Epidermal melanocyte (primary cell): ENCODE measurements around the gene NFRKB.
"Not testable (repeated sequence)": the region's sequence is repeated elsewhere in the genome, so short reads cannot be mapped to it uniquely, and the experiment has no call there.

Experiments
- DNase-seq: peaks from one replicate; pipeline ENCODE4 v3.0.0; 2011; ENCODE audit warnings: low spot score; ENCODE audit not compliant: insufficient read length

The NFRKB gene

DNA sequence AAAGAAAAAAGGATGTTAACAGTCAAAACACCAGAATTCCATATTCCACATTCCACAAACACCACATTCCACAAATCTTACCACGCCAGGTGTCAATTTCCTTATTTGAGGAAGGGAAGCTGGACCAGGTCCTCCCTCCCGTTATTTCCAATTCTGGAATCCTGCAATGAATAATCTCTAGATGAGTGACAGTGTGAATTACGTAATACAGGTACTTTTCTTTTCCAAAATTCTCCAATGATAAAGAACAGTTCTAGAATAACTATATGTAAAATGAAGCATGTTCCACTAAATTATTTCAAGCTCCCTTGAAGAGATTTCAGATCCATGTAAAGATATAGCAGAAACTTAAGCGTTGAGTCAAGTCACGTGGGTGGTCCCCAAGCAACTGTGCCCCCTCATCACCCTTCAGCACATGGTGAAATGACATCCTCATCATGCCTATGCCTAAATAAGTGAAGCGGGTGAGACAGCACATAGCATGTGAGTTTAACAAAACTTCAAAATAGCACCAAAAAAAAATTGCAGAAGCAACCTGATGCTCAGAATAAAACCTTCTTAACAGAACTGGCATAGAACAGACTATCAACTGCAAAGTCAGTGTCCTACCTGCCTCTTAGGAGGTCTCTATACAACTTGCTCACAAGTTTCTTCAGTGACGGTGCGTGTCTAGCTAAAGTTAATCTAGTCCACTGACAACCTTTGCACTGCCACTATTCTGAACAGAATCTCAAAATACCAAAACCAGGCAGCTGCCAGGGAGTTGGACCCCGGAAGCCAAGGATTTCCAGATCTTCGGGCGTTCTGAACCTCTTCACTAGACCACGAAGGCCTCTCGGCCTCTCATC lies 876 bp downstream of the NFRKB start:
- no peak for DNase-seq

DNA sequence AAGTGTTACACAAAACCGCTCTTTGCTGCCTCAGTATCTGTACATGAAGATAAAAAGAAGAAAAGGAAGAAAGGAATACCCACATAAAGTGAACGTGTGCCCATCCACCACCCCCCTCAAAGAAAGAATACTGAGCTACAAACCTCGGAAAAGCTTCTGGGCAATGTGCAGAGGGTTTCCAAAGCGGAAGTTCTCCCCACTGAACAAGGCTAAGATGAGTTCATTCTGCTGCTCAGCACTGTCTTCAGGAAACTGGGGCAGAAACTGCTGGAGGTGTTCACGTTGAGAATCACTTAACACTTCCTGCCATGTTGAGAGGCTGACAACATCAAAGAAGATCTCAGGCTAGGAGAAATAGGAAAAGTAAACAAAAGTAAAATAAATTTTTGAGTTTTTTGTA lies 6.9 kb downstream of the NFRKB start:
- DNase-seq = no peak

GRCh38 chr11:129885381-129885780 lies 10.0 kb downstream of the NFRKB start:
- DNase-seq = no peak

DNA sequence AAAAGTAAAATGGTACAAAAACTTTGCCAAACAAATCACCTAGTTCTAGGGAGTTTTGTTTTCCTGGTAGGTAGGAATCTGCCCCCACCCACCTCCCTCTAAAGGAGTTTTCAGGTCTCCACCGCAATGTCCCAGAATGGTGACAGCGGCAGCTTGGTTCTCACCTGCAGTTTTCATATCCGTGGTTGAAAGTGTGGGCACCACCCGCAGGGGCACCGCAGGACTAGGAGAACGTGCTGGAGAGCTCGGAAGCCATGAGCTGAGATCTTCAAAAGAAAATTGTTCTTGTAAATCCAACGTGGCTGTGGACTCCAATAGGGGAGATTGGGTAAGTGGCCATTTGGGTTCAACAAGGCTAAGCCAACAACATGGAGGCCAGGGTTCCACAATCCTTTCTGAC lies 10.8 kb downstream of the NFRKB start:
- no peak for DNase-seq

DNA sequence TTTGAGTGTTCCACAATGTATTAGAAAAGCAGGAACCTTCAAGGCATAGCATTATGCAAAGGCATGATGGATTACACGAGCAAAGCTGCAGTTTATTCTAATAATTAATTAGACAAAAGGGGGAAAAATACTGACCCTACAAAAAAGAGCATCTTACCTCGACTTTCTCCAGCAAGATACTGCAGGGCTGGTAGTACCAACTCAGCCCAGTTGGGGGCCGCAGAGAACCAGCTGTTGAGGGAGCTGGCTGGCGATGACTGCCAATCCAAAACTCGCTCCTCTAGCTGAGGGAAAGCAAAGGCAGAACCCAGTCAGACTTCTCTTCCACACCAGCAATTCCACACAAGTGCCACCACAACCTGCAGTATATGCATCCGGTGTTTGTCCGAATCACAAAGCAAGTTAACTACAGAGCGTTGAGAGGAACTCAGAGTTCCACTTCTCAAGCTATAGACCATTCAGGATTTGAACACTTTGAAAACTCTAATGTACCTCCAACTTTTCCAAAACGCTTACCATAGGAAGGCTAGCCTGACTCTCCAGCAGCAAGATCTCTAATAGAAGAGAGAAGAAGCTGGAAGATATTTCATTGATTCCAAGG lies 13.7 kb downstream of the NFRKB start:
- DNase-seq = no peak

DNA sequence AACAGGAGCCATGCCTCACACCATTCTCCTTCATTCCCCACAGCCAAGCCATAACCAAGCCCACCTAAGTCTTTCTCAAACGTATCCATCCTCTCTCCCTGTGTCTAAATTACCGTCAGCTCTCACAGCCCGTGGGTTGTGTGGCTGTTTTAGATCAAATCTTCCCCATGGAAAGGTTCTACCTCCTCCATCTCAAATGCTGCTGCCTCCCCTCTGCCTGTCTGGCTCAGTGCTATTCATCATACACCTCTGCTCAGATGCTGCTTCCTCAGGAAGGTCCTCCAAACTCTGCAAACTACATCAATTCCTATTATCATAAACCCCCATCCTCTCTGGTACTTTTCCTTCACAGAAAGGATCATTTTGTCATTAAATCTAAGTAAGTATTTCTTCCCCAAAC lies 15.1 kb downstream of the NFRKB start:
- no peak for DNase-seq

GRCh38 chr11:129871914-129872313 lies 23.5 kb downstream of the NFRKB start:
- DNase-seq = no peak

GRCh38 chr11:129868626-129869025 lies 26.8 kb downstream of the NFRKB start:
- DNase-seq = not testable (repeated sequence)

- no peak for DNase-seq
Observed at GRCh38 chr11:129866311-129866710, 29.1 kb downstream of the NFRKB start.

DNA sequence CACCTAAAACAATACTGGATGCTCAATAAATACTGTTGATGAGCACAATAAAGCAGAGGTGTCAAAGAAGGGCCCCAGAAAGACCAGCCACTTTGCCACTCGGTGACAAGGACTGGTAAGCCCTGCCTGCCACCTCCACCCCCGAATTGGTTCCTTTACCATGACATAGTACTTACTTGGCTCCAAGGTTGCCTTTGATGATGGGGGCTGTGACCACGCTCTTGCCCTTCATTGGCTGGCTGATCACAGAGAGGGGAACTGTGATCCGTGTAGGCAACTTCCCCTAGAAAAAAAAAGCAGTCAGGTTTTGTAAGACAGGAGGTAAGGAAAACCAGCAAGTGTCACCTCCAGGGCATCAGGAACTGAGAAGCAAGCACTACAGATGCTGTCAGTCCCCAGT lies 29.7 kb downstream of the NFRKB start:
- DNase-seq = no peak

DNA sequence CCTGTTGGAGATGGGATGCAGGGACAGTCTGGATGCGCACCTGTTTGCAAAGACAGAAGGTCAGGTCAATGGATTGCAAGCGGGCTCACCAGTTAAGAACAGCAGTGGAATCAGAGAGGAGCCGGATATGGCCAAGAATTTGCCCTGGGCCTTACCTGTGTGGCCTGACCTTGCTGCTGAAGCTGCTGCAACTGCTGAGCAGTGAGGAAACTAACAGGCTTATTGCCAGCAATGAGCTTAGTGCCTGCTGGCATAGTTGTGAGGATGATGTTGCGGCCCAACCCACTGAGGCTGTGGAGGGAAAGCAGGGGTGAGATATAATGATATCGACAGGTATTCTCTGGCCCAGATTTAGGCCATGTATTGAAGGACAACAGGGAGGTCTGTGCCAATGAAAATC lies 30.6 kb downstream of the NFRKB start:
- no peak for DNase-seq

DNA sequence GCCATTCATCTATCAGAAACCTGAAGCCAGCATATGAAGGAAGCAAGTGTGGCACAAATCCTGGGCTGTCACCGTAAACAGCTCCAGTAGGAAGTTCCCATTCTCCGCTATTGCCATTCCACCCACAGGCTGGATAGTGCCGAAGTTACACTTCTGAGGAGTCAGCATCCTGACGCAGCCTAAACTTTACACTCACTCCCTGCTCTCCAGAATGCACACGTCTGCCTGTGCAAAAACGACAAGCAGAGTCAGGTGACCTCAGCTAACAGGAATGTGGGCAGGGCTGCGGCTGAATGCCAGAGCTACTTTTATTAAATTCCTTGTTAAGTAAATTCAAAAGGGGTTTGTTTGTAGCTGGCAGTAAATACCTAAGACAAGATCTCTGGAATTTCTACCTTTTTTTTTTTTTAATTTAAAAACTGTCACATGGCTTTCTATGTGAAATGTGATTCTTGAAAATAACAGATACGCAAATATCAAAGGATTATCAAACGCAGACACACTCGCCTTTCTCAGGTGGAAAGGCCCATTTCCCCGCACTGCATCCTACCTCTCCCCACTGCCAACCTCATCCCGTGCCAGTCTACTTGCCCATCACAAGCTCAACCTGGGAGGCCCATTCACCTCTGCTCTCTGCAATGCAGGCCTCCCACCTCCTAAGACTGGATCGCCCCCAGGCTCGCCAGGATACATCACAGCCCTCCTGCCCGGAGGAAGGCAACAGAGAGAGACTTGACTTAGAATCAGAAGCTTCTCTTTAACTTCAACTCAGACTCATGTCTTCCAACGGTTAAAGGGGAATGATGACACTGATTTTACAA lies 33.5 kb downstream of the NFRKB start:
- DNase-seq = peak; percentile 64

DNA sequence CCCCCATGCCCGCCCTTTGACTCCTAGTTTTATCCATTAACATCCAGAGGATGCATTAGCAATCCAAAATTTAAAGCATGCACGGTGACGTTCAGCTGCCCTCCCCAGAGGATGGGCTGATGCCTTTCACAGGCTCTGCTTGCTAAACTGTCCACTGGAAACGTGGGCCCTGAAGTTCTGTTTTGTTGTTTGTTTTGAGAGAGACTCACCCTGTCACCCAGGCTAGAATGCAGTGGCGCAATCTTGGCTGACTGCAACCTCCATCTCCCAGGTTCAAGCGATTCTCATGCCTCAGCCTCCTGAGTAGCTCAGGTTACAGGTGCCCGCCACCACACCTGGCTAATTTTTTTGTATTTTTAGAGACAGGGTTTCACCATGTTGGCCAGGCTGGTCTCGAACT lies 39.3 kb downstream of the NFRKB start:
- DNase-seq = no peak

DNA sequence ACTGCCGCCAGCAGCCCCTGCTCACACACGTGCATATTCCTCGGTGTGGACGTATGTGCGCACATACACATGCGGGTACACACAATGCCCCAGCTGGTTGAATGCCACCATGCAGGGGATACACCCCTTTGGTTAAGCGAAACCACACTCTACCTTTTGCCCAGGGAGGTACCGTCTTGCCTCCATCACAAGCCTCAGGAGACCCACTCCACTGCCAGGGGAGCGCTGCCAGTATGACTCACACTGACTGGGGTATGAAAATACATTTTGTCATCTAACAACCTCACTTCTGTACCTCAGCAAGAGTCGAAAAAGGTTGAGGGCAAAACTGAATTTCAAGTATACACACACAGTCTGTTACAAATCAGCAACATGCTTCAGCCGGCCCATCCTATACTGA lies 40.3 kb downstream of the NFRKB start:
- no peak for DNase-seq

- no peak for DNase-seq
Observed at GRCh38 chr11:129854232-129854805, 41.1 kb downstream of the NFRKB start.

DNA sequence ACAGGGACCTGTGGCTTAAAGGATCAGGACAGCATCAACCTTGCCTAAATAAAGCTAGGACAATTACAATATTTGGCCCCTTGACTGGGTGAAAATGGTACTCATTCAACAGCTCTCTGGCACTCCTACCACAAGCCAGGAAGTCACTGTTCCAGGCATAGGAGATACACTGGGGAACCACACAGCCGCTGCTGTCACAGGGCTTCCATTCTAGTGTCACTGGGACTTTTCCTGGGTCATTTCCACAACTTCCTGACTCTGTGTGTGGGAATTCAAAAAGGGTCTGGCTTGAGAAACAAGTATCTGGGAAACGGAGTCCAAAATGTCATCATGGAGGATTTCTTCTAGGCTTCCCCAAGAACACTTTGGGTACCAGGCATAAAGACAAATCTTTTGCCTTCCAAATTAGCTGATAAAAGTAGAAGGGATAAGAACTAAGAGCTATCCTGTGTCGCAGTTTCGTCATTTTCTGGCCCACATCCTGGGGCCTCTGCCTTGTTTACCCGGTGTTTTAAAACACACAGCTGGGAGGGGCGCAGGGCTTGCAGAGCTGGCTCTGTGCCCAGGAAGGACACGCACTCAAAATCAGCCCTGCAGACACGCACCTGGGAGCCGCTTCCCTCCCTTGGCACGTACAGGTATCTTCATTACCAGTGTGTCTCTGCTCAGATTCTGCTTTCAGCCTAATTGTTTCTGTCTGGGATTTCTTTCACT lies 41.7 kb downstream of the NFRKB start:
- no peak for DNase-seq

GRCh38 chr11:129852125-129852740 lies 43.1 kb downstream of the NFRKB start:
- no peak for DNase-seq

DNA sequence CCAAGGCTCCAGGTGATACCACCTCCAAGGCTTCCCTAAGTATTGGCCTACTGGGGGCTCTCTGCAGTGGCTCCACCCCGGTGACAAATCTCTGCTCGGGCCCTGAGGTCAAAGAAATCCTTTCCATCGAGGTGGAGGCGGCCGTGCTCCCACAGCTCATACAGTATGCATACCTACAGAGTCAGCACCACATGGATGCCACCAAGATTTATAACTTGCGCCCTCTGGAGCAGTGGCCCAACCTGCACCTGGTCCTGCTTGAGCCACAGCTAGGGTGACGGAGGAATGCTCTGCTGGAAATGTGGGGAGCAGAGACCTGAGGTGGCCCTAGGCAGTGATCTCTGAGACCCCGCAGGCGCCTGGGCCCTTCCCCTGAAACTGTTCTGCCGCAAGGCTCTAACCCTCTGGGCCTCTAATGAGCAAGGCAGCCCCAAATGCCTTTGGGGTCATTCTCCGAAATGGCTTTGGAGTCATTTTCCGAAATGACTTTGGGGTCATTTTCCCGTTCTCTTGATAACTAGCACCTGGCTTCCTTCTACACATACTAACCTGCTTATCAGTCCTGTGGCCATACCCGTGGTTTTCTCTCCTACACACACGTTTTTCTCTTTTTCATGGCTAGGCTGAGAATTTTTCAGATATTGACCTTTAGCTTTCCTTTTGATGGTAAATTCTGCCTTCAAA lies 45.8 kb downstream of the NFRKB start:
- DNase-seq = no peak

DNA sequence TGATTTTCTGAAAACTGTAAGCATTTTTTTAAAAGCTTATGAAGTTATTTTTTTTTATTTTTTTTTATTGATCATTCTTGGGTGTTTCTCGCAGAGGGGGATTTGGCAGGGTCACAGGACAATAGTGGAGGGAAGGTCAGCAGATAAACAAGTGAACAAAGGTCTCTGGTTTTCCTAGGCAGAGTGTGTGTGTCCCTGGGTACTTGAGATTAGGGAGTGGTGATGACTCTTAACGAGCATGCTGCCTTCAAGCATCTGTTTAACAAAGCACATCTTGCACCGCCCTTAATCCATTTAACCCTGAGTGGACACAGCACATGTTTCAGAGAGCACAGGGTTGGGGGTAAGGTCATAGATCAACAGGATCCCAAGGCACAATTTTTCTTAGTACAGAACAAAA lies 48.0 kb downstream of the NFRKB start:
- not testable (repeated sequence) for DNase-seq
